Measurements from ENCODE around the gene GIGYF2. TPM values are rescaled to one million over a fixed set of nuclear protein-coding genes. Genes with fewer than 3 reads are reported as not detected.

GIGYF2 gene
- total RNA-seq, 1 experiment from 2014 or later = 40.4 TPM

GRCh38 chr2:232878855-232879617, 181.9 kb downstream of the GIGYF2 start:
- no peak for TF ChIP-seq CTCF (IDR thresholded peaks at IDR 0.05; ENCODE audit: insufficient read depth in 1 of 2, low read depth in 1 of 2, low read length in 1 of 2, severe bottlenecking in 1 of 2, unreplicated experiment in 1 of 2)
- DNase-seq = no peak
- Mint-ChIP-seq H3K27ac (ENCODE audit: unreplicated experiment) (no peak overlapping the region), H3K9me3 (ENCODE audit: unreplicated experiment) (no peaks in the 10 kb centered on the region), H3K4me3 (ENCODE audit: unreplicated experiment) (no peak overlapping the region), H3K4me1 (ENCODE audit: low read depth, unreplicated experiment) (no peaks in the 10 kb centered on the region), H3K27me3 (ENCODE audit: insufficient read depth, unreplicated experiment) (no peaks in the 10 kb centered on the region), H3K36me3 (ENCODE audit: insufficient read depth, unreplicated experiment) (peaks cover 6% of the 10 kb centered on the region)
- H3K36me3 ChIP-seq (ENCODE audit: control insufficient read depth, insufficient read depth, low read length) = no peaks in the 10 kb centered on the region
- POLR2A ChIA-PET = no interaction called here
- BruUV-seq (replicated peaks) = no TSS peak
- 0 out of 2 replicates have a peak, but pooled peaks cover 3% of the 10 kb centered on the region for H3K4me1 ChIP-seq
- CTCF ChIA-PET = no interaction called here
- H3K4me3 ChIP-seq (ENCODE audit: low read depth, low read length) = no peak overlapping the region
- no peaks in the 10 kb centered on the region for H3K9me3 ChIP-seq
- intact Hi-C loops (cut with micrococcal nuclease; ENCODE audit: unreplicated experiment) = no loop called here
- no peaks in the 10 kb centered on the region for H3K27me3 ChIP-seq (replicated peaks; ENCODE audit: control insufficient read depth, insufficient read depth, low read length)

GRCh38 chr2:232879618-232880494, 182.7 kb downstream of the GIGYF2 start:
- no peak overlapping the region for H3K4me3 ChIP-seq (ENCODE audit: low read depth, low read length)
- Mint-ChIP-seq H3K9me3 (ENCODE audit: unreplicated experiment) (no peaks in the 10 kb centered on the region), H3K27ac (ENCODE audit: unreplicated experiment) (no peak overlapping the region), H3K36me3 (ENCODE audit: insufficient read depth, unreplicated experiment) (peaks cover 6% of the 10 kb centered on the region), H3K27me3 (ENCODE audit: insufficient read depth, unreplicated experiment) (no peaks in the 10 kb centered on the region), H3K4me3 (ENCODE audit: unreplicated experiment) (no peak overlapping the region), H3K4me1 (ENCODE audit: low read depth, unreplicated experiment) (no peaks in the 10 kb centered on the region)
- ChIA-PET POLR2A (no interaction called here), CTCF (no interaction called here)
- no peaks in the 10 kb centered on the region for H3K4me1 ChIP-seq
- H3K9me3 ChIP-seq = no peaks in the 10 kb centered on the region
- H3K27me3 ChIP-seq (replicated peaks; ENCODE audit: control insufficient read depth, insufficient read depth, low read length) = no peaks in the 10 kb centered on the region
- intact Hi-C loops (cut with micrococcal nuclease; ENCODE audit: unreplicated experiment) = no loop called here
- H3K36me3 ChIP-seq (ENCODE audit: control insufficient read depth, insufficient read depth, low read length) = no peaks in the 10 kb centered on the region; the same call in 1 of the 2 replicates
- DNase-seq = no peak
- no peak for TF ChIP-seq CTCF (IDR thresholded peaks at IDR 0.05; ENCODE audit: insufficient read depth in 1 of 2, low read depth in 1 of 2, low read length in 1 of 2, severe bottlenecking in 1 of 2, unreplicated experiment in 1 of 2)
- no TSS peak for BruUV-seq (replicated peaks)

- Histone ChIP-seq H3K4me1 (no peaks in the 10 kb centered on the region), H3K9me3 (no peaks in the 10 kb centered on the region), H3K4me3 (ENCODE audit: low read depth, low read length) (no peak overlapping the region), H3K36me3 (ENCODE audit: control insufficient read depth, insufficient read depth, low read length) (no peaks in the 10 kb centered on the region; the same call in 1 of the 2 replicates), H3K27me3 (replicated peaks; ENCODE audit: control insufficient read depth, insufficient read depth, low read length) (no peaks in the 10 kb centered on the region)
- ChIA-PET CTCF (no interaction called here), POLR2A (no interaction called here)
- Mint-ChIP-seq H3K9me3 (ENCODE audit: unreplicated experiment) (no peaks in the 10 kb centered on the region), H3K36me3 (ENCODE audit: insufficient read depth, unreplicated experiment) (no peaks in the 10 kb centered on the region), H3K27ac (ENCODE audit: unreplicated experiment) (no peak overlapping the region), H3K27me3 (ENCODE audit: insufficient read depth, unreplicated experiment) (no peaks in the 10 kb centered on the region), H3K4me1 (ENCODE audit: low read depth, unreplicated experiment) (no peaks in the 10 kb centered on the region), H3K4me3 (ENCODE audit: unreplicated experiment) (no peak overlapping the region)
- TF ChIP-seq CTCF (IDR thresholded peaks at IDR 0.05; ENCODE audit: insufficient read depth in 1 of 2, low read depth in 1 of 2, low read length in 1 of 2, severe bottlenecking in 1 of 2, unreplicated experiment in 1 of 2) = no peak
- DNase-seq = no peak
- intact Hi-C loops (cut with micrococcal nuclease; ENCODE audit: unreplicated experiment) = no loop called here
- no TSS peak for BruUV-seq (replicated peaks)
Observed at GRCh38 chr2:232880764-232881351, 183.7 kb downstream of the GIGYF2 start.
